Breast epithelium (tissue), 3 donors: ENCODE data around the gene PRR9.

Experiments used
- POLR2A ChIP-seq: fragments of 450-650 bp; IDR thresholded peaks from one replicate; pipeline ENCODE4 v1.6.1; 2016; ENCODE audit warnings: antibody characterized with exemption, mild to moderate bottlenecking, moderate library complexity
- TF ChIP-seq, protein P1 (sequence below), 3 donors: fragments of 450-650 bp; IDR thresholded peaks; one replicate each; pipeline ENCODE4 v1.5.1; 2016 to 2017; ENCODE audit warnings: antibody characterized with exemption in 3 of 3, mild to moderate bottlenecking in 3 of 3, moderate library complexity in 3 of 3

DNA sequence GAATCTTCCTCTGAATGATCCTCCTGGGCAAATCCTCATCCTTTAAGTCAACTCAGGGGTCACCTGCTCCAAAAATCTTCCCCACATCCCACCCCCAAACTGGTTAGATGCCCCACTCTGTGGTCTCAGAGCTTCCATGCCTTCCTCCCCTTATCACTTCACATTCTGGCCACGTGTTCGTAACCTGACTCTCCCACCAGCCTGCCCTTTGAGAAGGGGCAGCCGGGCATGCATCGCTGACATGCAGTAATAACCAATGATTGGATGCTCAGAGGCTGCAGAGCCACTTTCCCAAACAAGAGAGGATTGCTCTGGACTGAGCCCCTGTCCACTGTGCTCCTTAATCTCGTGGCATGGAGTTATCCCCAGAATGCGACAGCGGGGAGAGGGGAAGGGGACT is 7.2 kb upstream of the PRR9 start:
- TF ChIP-seq, protein P1, sequence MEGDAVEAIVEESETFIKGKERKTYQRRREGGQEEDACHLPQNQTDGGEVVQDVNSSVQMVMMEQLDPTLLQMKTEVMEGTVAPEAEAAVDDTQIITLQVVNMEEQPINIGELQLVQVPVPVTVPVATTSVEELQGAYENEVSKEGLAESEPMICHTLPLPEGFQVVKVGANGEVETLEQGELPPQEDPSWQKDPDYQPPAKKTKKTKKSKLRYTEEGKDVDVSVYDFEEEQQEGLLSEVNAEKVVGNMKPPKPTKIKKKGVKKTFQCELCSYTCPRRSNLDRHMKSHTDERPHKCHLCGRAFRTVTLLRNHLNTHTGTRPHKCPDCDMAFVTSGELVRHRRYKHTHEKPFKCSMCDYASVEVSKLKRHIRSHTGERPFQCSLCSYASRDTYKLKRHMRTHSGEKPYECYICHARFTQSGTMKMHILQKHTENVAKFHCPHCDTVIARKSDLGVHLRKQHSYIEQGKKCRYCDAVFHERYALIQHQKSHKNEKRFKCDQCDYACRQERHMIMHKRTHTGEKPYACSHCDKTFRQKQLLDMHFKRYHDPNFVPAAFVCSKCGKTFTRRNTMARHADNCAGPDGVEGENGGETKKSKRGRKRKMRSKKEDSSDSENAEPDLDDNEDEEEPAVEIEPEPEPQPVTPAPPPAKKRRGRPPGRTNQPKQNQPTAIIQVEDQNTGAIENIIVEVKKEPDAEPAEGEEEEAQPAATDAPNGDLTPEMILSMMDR (IDR thresholded peaks at IDR 0.05) = no peak
- no peak for TF ChIP-seq POLR2A
